Activated T-helper 9 cell treated with anti-CD3 and anti-CD28 coated beads, Interleukin-2, amount 50 U/mL, for 16 hours (primary cell): ENCODE measurements around the gene ULK3.

ENCODE experiments used
- DNase-seq: peaks from one replicate; pipeline ENCODE4 v3.0.0-alpha.2; 2020; ENCODE audit warnings: low read depth

Gene ULK3

DNA sequence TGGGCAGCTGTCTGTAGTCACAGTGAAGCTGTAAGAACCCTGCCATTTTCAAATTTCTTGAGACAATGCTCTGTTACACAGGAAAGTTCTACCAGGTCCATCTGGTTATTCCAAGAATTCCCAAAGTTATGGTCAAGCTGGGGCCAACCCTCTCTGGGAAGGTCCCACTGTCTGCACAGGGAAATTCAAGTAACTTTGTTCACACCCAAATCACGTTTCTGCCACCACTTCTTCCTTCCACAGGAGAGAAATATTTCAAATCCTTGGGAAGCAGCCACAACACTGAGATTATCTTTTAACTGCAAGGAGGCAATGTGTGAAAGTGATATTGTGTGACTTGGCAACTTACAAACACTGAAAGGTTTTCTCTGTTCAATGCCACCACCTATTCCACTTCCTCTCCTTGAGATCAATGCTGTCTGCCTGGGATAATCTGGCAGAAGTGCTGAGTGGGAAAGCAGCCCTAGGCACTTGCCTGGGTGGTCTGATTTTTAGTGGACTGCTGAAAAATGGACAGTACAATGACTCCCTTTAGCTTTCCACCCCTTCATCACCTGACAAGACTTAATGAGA is 24.6 kb upstream of the ULK3 start:
- DNase-seq = no peak

DNA sequence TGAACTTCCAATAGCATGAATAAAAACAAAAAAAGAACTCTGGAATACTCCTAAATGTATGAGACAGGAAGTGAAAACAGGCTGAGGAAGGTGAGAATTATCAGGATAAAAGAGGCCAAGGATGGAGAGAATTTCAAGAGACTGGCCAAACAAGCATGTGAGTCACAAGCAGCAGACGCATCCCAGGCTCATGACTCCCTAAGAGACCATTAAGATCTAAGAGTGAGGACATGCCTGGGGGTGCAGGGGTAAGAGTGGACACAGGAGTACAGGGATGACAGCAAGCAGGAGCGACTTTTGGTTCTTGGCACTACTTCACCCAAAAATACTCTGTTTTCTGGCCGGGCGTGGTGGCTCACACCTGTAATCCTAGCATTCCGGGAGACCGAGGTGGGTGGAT is 23.1 kb upstream of the ULK3 start:
- no peak for DNase-seq

DNA sequence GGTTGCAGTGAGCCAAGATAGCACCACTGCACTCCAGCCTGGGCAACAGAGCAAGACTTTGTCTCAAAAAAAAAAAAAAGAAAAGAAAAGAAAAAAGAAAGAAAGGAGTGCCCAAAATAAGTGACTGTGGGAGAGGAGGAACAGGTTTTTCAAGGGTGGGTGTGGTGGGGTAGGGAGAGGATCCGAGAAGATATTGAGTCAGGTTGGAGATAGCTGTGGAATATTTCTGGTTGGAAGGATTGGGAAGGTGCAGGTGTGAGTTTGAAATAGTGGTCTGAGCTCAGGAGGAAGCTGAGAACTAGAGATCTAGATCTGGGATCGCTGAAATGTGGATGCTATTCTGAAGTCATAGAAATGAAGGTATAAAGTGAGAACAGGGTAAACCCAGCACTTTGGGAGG is 22.4 kb upstream of the ULK3 start:
- no peak for DNase-seq

DNA sequence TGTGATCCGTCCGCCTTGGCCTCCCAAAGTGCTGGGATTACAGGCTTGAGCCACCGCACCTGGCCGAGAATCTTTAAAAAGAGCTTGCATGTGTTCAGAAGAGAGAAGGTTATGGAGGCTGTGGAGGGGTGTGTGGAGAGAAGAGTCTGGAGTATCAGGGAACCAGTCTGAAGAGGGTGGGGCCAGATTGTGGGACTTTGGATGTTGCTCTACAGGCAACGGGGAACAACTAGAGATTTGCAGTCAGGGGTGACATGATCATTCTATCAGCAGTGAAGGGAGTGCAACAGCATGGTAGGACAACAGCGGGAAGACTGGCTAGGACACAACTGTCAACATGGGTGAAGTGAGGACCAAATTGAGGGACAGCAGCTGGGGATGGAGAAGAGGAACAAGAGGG is 21.3 kb upstream of the ULK3 start:
- no peak for DNase-seq

DNA sequence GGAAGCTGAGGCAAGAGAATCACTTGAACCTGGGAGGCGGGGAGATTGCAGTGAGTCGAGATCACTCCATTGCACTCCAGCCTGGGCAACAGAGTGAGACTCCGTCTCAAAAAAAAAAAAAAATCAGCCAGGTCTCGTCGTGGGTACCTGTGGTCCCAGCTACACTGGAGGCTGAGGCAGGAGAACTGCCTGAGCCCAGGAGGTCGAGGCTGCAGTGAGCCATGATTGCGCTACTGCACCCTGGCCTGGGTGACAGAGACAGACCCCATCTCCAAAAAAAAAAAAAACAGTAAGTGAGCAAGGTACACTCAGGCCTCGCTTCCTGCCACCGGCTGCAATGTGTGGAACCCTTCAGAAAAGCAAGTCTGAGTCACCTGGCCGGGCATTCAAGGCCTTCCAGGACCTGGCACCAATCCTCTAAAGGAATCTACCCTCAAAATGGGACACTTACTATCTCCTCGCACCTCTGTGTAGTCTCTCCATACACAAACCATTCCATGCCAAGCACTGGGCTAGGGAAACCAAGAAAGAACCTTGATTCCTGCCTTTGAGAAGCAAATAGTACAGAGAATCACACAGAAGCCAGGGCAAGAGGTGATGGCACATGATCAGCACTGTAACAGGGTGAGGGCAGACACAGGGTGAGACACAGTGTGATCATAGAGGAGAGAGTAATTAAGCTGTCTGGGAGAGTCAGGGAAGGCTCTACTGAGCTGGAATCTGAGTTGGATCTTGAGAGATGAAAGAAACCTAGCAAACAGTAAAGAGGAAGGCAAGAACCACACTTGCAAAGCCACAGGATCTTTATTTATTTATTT is 20.5 kb upstream of the ULK3 start:
- no peak for DNase-seq

DNA sequence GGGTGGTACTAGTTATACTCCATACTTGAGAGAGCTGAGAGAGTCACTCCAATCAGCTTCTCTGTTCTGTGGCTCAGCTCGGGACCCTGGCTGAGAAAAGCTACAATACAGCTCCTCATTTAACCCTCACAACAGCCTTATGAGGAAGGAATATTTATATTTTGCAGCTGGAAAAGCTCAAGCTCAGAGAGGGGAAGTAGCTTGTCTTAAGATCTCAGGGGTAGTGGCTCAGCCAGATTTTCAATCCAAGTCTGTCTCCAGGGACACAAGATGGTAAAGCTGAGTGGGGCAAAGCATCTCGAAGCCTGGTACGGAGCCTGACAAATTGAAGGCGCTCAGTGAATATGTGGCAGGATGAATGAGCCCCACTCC is 15.4 kb upstream of the ULK3 start:
- DNase-seq = no peak

DNA sequence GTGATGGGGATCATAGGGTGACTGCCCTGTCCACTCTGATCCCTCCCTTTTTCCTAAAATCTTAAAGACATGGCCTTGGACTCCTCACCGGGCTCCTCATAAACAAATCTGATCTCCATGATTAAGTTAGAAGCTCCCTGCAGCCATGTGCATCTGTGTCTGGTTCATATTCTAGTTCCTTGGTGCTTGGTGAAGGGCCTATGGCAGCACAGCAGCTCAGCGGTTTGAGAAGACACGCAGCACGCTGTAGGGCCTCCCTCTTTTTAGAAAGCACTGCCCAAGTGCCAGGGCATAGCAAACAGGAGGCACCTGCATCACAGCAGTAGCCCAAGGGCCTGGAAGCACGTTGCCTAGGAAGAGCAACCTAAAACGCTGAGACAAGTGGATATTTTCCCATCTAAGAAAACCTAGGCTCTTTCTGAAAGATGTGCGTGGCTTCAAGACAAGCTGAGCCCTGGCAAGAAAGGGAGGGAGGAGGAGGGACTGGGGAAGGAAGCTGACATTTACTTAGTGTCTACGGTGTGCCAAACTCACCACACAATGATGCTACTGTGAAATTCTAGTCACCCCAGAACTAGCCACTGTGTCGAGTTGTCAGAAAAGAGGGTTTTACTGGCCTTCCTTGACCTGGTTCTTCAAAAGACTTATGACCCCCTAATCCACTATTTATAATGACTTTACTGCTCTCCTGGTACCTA is 14.9 kb upstream of the ULK3 start:
- no peak for DNase-seq

DNA sequence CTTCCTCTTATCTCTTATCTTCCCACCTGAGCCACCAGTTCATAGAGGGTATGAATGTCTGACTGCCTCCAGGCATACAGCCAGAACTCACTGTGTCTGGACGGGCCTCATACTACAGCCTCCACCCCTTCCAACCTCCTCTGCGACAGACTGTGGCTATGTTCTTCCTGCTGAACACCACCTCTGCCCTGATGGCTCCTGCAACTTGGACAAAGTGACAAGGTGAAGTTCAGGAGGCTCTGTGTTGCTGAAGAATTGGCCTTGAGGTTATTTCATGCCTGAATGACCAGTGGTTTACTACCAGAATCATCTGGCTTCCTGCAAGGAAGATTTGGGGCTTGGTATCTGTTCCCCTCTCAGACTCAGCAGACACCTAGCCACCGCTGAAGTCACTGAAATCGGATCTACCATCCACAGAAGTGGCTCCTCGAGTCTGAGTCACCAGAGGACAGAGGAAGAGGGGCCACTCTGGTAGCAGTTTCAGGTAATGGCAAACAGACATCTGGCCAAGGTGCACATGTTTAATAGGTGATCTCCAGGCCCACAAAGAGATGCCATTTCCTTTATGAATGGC is 14.2 kb upstream of the ULK3 start:
- DNase-seq = no peak

DNA sequence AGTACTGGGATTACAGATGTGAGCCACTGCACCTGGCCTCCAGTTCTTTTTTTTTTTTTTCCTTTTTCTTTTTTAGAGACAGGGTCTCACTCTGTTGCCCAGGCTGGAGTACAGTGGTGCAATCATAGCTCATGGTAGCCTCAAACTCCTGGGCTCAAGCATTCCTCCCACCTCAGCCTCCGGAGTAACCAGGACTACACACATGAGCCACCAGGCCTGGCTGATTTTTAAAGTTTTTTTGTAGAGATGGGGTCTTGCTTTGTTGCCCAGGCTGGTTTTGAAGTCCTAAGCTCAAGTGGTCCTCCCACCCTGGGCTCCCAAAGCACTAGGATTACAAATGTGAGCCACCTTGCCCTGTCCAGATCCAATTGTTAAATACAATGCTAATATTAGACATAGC is 13.6 kb upstream of the ULK3 start:
- DNase-seq = no peak

DNA sequence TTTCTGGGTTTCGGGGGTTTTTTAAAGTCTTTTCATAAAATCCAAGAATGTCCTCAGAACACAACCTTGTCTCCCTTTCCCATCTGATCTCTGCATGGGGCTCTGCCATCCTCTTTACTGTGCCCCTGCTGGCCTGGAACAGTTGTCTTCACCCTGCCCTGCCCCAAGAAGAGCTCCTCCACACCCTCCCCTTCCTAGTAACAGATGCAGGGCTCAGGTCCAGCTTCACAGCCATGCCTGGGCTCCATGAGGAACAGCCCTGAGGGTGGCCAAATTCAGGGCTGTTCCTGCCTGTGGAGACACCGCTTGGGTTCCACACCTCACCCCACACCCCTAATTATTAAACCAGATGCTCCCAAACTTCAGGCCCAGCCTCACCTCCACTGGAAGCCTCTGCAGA is 12.9 kb upstream of the ULK3 start:
- no peak for DNase-seq

DNA sequence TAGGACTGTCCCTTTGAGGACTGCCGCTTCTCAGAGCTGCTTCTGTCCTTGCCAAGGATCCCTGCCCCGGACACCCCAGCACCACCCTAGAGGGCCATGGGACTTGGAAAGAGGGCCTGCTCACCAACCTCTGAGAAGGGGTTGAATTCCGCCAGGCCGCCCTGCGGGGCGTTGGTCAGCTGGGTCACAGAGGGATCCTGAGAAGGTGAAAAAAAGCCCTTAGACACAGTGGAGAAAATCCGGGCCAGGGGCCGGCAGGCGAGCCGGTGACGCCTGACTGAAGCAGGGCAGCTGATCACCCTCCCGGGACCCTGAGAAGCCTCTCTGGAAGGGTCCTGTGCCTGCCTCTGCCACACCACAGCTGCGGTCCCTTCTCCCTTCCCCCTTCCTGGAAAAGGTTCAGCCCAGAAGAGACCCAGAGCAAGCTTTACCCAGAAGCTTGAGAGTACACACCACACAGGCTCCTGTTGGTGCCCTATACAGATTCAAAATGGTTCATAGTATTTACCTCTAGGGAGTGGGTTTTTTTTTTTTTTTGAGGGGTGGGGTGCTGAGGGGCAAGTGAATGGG is 11.6 kb upstream of the ULK3 start:
- DNase-seq = no peak

DNA sequence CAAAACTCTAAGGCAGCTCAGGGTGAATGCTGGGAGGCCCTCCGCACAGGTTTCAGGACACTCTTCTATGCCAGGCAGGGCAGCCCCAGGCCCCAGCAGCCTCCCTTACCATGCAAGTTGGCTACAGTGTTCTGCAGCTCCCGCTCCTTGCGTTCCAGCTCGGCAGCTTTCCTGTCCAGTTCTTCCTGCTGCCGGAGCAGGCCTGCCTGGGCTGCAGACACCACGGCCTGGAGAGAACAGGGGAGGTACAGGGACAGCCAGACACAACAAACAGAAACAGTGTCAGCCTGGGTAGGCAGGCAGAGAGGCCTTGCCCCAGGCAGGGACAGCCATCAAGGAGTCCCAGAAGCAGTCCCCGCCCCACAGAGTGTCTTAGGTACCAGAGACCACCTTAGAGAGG is 9.0 kb upstream of the ULK3 start:
- DNase-seq = no peak

DNA sequence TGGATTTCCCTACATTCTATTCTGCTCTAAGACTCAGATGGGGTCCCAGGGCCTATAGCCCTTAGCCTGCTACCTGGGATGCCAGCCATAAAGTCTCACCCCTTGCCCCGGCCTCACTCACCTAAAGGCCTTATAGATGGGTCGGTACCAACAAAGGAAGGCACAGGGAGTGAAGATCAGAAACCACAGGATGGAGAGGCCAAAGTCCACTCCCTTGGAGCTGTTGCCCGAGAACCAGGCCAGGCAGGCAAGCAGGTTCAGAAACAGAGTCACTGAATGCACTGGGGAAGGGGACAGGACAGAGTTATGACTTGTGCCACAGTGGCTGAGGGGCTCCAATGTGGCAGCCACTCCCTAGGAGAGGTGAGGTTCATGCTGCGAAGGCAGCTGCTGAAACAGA is 7.4 kb upstream of the ULK3 start:
- no peak for DNase-seq

DNA sequence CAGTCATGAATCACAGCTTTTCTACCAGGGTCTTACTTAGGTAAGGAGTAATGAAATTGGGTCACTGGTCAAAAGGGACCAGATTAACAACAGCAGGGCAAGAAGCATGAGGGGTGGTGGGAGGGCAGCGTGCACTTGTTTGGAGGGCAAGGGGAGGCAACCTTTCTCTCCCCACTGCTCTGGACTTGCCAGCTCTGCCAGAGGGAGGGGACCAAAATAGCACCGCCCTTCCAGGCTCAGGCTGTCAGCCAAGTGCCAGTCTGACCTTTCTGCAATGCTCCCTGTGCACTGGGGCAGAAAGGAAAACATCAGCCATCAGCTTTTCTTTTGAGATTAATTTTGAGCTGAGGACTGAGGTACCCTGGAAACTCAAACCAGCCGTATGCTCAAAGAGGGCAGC is 4.5 kb upstream of the ULK3 start:
- no peak for DNase-seq

DNA sequence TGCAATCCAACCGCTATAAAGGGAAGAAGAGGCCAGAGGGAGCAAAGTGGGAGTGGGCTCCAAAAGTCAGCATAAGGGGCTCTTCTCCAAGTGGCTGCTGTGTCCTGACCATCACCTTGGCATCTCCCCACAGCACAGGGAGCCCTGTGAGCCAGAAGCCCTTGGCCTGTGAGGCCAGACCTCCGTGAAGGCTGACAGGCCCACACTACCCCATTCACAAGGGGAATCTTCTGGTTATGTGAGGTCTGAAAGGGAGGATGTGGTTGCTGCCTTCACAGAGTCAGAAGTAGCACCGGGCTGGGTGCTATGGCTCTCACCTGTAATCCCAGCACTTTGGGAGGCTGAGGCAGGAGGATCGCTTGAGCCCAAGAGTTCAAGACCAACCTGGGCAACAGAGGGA is 2.6 kb upstream of the ULK3 start:
- DNase-seq = no peak

DNA sequence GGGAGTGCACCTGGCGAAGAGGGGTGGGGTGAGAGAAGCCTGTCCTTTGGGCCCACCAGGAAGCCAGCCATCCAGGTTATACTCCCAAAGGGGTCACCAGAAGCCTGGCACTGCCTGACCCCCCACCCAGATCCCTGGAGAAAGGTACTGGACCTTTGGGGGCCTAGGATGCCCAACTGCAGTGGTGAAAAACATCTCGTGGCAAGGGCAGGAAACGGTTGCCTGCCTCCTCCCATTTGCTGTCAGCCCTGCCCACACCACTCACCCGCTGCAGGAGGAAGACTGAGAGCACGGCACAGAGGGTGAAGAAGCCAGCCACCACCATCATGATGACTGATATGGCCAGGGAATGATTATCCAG is 2.2 kb upstream of the ULK3 start:
- DNase-seq = peak; percentile 19

DNA sequence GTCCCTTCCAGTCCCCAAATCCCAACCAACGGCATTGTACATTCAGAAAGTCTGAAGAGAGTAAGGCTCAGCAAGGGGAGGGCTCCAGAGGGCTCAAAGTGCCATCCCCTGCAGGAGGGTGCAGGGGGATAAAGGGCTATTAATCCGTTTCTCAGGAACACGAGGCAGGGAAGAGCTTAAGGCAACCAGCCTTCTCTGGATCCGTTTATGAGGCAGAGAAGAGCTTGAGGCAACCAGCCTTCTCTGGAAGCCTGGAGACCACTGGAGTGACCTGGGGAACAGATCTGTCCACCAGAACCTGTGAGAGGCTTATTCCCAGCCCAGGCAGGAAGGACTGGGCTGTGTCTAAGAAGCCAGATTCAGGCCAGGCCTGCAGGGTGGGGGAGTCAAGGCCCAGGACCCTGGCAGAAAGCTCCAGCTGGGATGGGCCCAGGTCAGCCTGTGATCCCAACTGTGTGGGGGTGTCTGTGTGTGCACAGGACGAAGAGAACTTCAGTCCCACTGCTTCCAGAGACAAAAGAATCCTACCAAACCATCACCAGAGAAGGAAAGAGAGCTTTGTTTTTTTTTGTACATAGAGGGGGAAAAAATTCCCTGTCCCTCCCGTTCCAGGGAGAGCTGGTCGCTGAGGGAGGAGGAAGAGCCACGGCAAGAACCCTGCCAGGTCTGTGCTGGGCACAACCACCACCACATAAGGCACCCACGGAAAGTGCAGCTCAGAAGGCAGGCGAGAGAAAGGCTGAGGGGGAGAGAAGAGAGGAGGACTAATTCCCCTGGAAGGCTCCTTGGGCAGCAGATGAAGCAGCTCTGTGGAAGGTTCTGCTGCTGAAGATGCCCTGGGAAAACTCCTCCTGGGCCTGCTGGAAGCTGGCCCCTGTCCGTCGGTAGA is 1.6 kb upstream of the ULK3 start:
- no peak for DNase-seq

DNA sequence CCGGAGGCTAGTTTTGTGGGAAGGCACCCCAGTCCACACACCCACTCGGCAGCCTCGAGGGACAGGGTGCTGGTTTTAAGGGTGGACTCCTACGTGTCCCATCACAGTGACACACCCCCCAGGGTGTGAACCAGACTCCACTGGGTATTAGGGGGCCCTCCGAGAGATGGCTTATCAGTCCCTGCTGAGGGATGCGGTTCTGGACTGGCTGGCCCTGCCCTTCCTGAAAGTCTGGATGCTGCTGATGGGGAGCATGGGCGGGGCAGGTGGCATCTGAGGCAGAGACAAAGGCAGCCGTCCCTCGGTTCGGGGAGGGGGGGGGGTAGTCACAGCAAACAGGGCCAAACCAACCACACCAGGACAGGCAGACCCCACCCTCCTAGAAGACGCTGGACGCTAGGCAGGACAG is 939 bp upstream of the ULK3 start:
- no peak for DNase-seq

DNA sequence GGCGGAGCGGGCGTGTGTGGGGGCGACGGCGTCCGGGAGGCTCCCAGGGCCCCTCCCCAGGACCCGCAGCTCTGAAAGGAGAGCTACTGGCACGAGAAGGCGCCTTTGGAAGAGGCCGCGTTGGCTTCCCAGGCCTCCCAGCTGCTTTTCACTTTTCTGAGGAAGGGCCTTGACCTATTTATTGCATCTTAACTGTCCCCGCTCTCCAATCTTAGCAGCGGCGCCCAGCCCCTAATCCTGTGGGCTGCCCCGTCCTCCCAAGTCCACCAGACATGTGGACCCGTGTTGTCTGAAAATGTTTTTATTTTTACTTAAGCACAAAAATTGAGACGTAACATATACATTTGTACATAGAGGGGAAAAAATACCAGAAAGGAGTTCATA is 481 bp upstream of the ULK3 start:
- DNase-seq = no peak

DNA sequence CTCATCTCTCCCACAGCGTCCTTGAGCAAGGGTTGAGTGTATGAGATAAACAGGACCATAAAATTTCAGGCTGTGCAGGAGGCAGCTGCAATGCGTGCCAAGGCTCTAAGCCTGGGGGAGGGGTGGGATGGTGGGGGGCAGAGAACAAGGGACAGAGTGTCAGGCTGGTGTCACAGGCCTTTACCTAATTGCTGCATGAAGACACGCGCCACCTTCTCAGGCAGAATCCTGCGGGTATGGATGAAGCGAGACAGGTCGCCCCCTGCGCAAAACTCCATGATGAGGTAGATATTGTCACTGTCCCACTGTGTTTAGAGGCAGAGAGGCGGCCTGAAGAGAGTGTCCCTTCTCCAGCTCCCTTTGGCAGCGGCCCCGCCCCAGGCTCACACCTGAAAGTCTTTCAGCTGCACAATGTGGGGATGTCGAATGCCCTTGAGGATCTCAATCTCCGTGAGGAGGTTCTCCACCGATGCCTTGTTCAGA is 1.0 kb downstream of the ULK3 start:
- DNase-seq = no peak

DNA sequence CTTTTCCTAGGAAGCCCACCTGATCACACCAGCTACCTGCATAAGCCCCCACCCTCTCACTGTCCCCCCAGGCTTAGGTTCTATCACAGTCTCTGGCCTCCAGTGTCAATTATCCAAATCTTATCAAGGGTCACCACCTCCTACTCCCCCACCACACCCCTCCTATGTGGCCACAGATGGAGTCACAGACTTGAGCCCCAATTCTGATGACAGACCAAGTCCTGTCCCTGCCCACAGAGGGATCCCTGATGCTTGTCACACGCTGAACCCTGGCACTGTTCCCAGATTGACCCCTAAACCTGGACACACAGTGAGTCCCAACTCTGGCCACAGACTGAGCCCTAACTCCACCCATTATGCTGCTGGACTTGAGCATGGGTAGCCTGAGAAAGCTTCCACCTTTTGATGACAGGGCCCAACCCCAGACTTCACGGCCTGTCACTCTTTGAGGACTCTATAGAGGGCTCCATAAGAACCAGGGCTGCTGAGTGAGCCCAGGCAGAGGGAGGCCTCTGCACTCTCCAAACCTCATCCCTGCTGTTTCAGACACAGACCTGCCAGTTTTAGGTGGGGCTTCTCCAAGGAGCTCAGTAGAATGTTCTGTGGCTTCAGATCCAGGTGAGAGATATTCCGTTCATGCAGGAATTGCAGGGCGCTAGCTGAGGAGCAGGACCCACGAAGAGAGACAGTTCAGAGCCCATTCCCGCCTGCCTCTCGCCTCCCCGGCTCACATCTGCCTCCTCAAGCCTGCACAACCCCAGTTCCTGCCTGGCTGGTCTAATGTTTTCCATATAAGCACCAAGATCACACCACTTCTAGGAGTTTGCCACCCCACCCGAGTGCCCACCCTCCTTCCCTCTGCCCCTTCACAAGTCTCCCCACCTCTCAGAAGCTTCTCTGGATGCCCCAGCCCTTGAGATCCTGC is 1.8 kb downstream of the ULK3 start:
- no peak for DNase-seq
